A549 (cell line): ENCODE measurements around the gene LGALS4. TPM values are rescaled to one million over a fixed set of nuclear protein-coding genes. Genes with fewer than 3 reads are reported as not detected.

Experiments used
- polyA plus RNA-seq, 4 experiments: library from polyadenylated mRNA; depleted of rRNA in 3 of 4; stranded (reverse); fragments of >200 nt; fragmentation: RNase III in 1 of 4; extraction: RNeasy Plus Mini Kit Qiagen cat#74134 plus additional on column Dnase treatment in 1 of 4; gene quantifications; 2 replicates in 3 of 4; 3 replicates in 1 of 4; pipeline ENCODE4 v1.2.3, GENCODE V29; 2011 to 2017
- small RNA-seq, 6 experiments: library from RNA; depleted of rRNA; stranded (forward); fragments of <200 nt; gene quantifications; one replicate each; pipeline ENCODE3, GENCODE V24; 2012

LGALS4 gene
- polyA plus RNA-seq, 2 of the 4 experiments (the other 2 are of a cell fraction): 0.94 to 2.5 TPM

Small RNAs within 50 kb of the gene (small RNA-seq; reads per million reads assigned to genes)
- 0 to 12.2 (median 0) reads per million in 6 experiments for gene RNU6-140P

Other genes starting within 250 kb of the LGALS4 start
- gene MAP4K1, start 195.0 kb downstream of the LGALS4 start, polyA plus RNA-seq (2011; rRNA removed): 0.78 and 1.2 TPM in 2 replicates
- 1.3 to 2.6 TPM (median 2.1 TPM) in 3 replicates for gene MAP4K1, start 195.0 kb downstream of the LGALS4 start, polyA plus RNA-seq (2017; fragmentation: RNase III; extraction: RNeasy Plus Mini Kit Qiagen cat#74134 plus additional on column Dnase treatment)
- 419 and 491 TPM in 2 replicates for gene EIF3K, start 193.8 kb downstream of the LGALS4 start, polyA plus RNA-seq (2011; rRNA removed)
- 910 to 1,057 TPM (median 937 TPM) in 3 replicates for gene EIF3K, start 193.8 kb downstream of the LGALS4 start, polyA plus RNA-seq (2017; fragmentation: RNase III; extraction: RNeasy Plus Mini Kit Qiagen cat#74134 plus additional on column Dnase treatment)
- gene ACTN4, start 165.3 kb downstream of the LGALS4 start, polyA plus RNA-seq (2011; rRNA removed): 605 and 614 TPM in 2 replicates
- 967 to 1,087 TPM (median 1,011 TPM) in 3 replicates for gene ACTN4, start 165.3 kb downstream of the LGALS4 start, polyA plus RNA-seq (2017; fragmentation: RNase III; extraction: RNeasy Plus Mini Kit Qiagen cat#74134 plus additional on column Dnase treatment)
- 10.0 and 12.3 TPM in 2 replicates for gene CAPN12, start 68.5 kb downstream of the LGALS4 start, polyA plus RNA-seq (2011; rRNA removed)
- gene CAPN12, start 68.5 kb downstream of the LGALS4 start, polyA plus RNA-seq (2017; fragmentation: RNase III; extraction: RNeasy Plus Mini Kit Qiagen cat#74134 plus additional on column Dnase treatment): 8.6 to 11.7 TPM (median 11.0 TPM) in 3 replicates
- not detected in 2 replicates for gene LGALS7, start 39.4 kb downstream of the LGALS4 start, polyA plus RNA-seq (2011; rRNA removed)
- not detected in 3 replicates for gene LGALS7, start 39.4 kb downstream of the LGALS4 start, polyA plus RNA-seq (2017; fragmentation: RNase III; extraction: RNeasy Plus Mini Kit Qiagen cat#74134 plus additional on column Dnase treatment)
- gene LGALS7B, start 23.7 kb downstream of the LGALS4 start, polyA plus RNA-seq (2011; rRNA removed): 0.27 TPM in 1 of 2 replicates, not detected in the other
- gene LGALS7B, start 23.7 kb downstream of the LGALS4 start, polyA plus RNA-seq (2017; fragmentation: RNase III; extraction: RNeasy Plus Mini Kit Qiagen cat#74134 plus additional on column Dnase treatment): not detected in 3 replicates
- gene ECH1, start 18.8 kb upstream of the LGALS4 start, polyA plus RNA-seq (2011; rRNA removed): 383 and 431 TPM in 2 replicates
- gene ECH1, start 18.8 kb upstream of the LGALS4 start, polyA plus RNA-seq (2017; fragmentation: RNase III; extraction: RNeasy Plus Mini Kit Qiagen cat#74134 plus additional on column Dnase treatment): 393 to 394 TPM (median 394 TPM) in 3 replicates
- 440 and 487 TPM in 2 replicates for gene HNRNPL, start 37.0 kb upstream of the LGALS4 start, polyA plus RNA-seq (2011; rRNA removed)
- gene HNRNPL, start 37.0 kb upstream of the LGALS4 start, polyA plus RNA-seq (2017; fragmentation: RNase III; extraction: RNeasy Plus Mini Kit Qiagen cat#74134 plus additional on column Dnase treatment): 372 to 383 TPM (median 380 TPM) in 3 replicates
- gene RINL, start 65.3 kb upstream of the LGALS4 start, polyA plus RNA-seq (2011; rRNA removed): 6.3 and 6.6 TPM in 2 replicates
- gene RINL, start 65.3 kb upstream of the LGALS4 start, polyA plus RNA-seq (2017; fragmentation: RNase III; extraction: RNeasy Plus Mini Kit Qiagen cat#74134 plus additional on column Dnase treatment): 2.9 to 3.5 TPM (median 3.1 TPM) in 3 replicates
- gene SIRT2, start 86.7 kb upstream of the LGALS4 start, polyA plus RNA-seq (2011; rRNA removed): 28.6 and 31.5 TPM in 2 replicates
- gene SIRT2, start 86.7 kb upstream of the LGALS4 start, polyA plus RNA-seq (2017; fragmentation: RNase III; extraction: RNeasy Plus Mini Kit Qiagen cat#74134 plus additional on column Dnase treatment): 28.3 to 30.4 TPM (median 30.4 TPM) in 3 replicates
- gene NFKBIB, start 87.0 kb upstream of the LGALS4 start, polyA plus RNA-seq (2011; rRNA removed): 25.6 and 35.0 TPM in 2 replicates
- gene NFKBIB, start 87.0 kb upstream of the LGALS4 start, polyA plus RNA-seq (2017; fragmentation: RNase III; extraction: RNeasy Plus Mini Kit Qiagen cat#74134 plus additional on column Dnase treatment): 56.4 to 61.7 TPM (median 59.5 TPM) in 3 replicates
- gene CCER2, start 99.2 kb upstream of the LGALS4 start, polyA plus RNA-seq (2011; rRNA removed): 0.40 and 0.68 TPM in 2 replicates
- 1.1 to 1.9 TPM (median 1.5 TPM) in 3 replicates for gene CCER2, start 99.2 kb upstream of the LGALS4 start, polyA plus RNA-seq (2017; fragmentation: RNase III; extraction: RNeasy Plus Mini Kit Qiagen cat#74134 plus additional on column Dnase treatment)
- gene SARS2, start 117.8 kb upstream of the LGALS4 start, polyA plus RNA-seq (2011; rRNA removed): 46.1 and 46.7 TPM in 2 replicates
- gene SARS2, start 117.8 kb upstream of the LGALS4 start, polyA plus RNA-seq (2017; fragmentation: RNase III; extraction: RNeasy Plus Mini Kit Qiagen cat#74134 plus additional on column Dnase treatment): 81.8 to 98.0 TPM (median 93.4 TPM) in 3 replicates
- 92.8 and 104 TPM in 2 replicates for gene MRPS12, start 118.0 kb upstream of the LGALS4 start, polyA plus RNA-seq (2011; rRNA removed)
- 198 to 217 TPM (median 213 TPM) in 3 replicates for gene MRPS12, start 118.0 kb upstream of the LGALS4 start, polyA plus RNA-seq (2017; fragmentation: RNase III; extraction: RNeasy Plus Mini Kit Qiagen cat#74134 plus additional on column Dnase treatment)
- 68.1 and 73.1 TPM in 2 replicates for gene FBXO17, start 162.8 kb upstream of the LGALS4 start, polyA plus RNA-seq (2011; rRNA removed)
- gene FBXO17, start 162.8 kb upstream of the LGALS4 start, polyA plus RNA-seq (2017; fragmentation: RNase III; extraction: RNeasy Plus Mini Kit Qiagen cat#74134 plus additional on column Dnase treatment): 98.5 to 112 TPM (median 111 TPM) in 3 replicates
- 13.4 and 15.2 TPM in 2 replicates for gene FBXO27, start 219.6 kb upstream of the LGALS4 start, polyA plus RNA-seq (2011; rRNA removed)
- 12.5 to 17.5 TPM (median 14.2 TPM) in 3 replicates for gene FBXO27, start 219.6 kb upstream of the LGALS4 start, polyA plus RNA-seq (2017; fragmentation: RNase III; extraction: RNeasy Plus Mini Kit Qiagen cat#74134 plus additional on column Dnase treatment)